Activated CD8-positive, alpha-beta T cell treated with anti-CD3 and anti-CD28 coated beads for 36 hours (primary cell): Measurements from ENCODE around the gene DNAH9. TPM values are rescaled to one million over a fixed set of nuclear protein-coding genes. Genes with fewer than 3 reads are reported as not detected.
"Not testable (repeated sequence)": the region's sequence is repeated elsewhere in the genome, so short reads cannot be mapped to it uniquely, and the experiment has no call there.

Source experiments
- ATAC-seq: fragments of 200-7000 bp; cut with Tn5 transposase; one replicate; pipeline ENCODE4 v1.10.0; 2021; ENCODE audit warnings: mild to moderate bottlenecking, moderate library complexity
- CTCF ChIA-PET: fragments of 350-600 bp; sonication (Branson Sonifier 250); formaldehyde crosslinking; loops from one replicate; lab custom pipeline; 2021; ENCODE audit warnings: antibody characterized with exemption; lab: Charles Lee
- POLR2A ChIA-PET: fragments of 350-600 bp; sonication (Branson Sonifier 250); formaldehyde crosslinking; loops from one replicate; lab custom pipeline; 2021; ENCODE audit warnings: antibody characterized with exemption; lab: Charles Lee
- DNase-seq: peaks from one replicate; pipeline ENCODE4 v3.0.0-alpha.2; 2020
- H3K27ac Mint-ChIP-seq: one replicate; pipeline ENCODE4 v1.8.0; 2021; ENCODE audit warnings: mild to moderate bottlenecking, mixed read lengths
- H3K27me3 Mint-ChIP-seq: one replicate; pipeline ENCODE4 v1.8.0; 2021; ENCODE audit warnings: mixed read lengths
- H3K36me3 Mint-ChIP-seq: one replicate; pipeline ENCODE4 v1.8.0; 2021; ENCODE audit warnings: low read depth, mixed read lengths
- H3K4me1 Mint-ChIP-seq: one replicate; pipeline ENCODE4 v1.8.0; 2021; ENCODE audit warnings: low read depth, mixed read lengths
- H3K4me3 Mint-ChIP-seq: one replicate; pipeline ENCODE4 v1.8.0; 2021; ENCODE audit warnings: mild to moderate bottlenecking, moderate library complexity, mixed read lengths
- H3K9me3 Mint-ChIP-seq: one replicate; pipeline ENCODE4 v1.8.0; 2021; ENCODE audit warnings: mixed read lengths
- intact Hi-C: fragments of 100-400 bp; cut with micrococcal nuclease; formaldehyde crosslinking; loops from one replicate; pipeline ENCODE4 v1.10.0; 2022
- total RNA-seq, 2 experiments: library from RNA; stranded (reverse); gene quantifications; one replicate each; pipeline ENCODE4 v1.2.3, GENCODE V29; 2021
- TF ChIP-seq, protein P1 (sequence below): fragments of 200-600 bp; IDR thresholded peaks from one replicate; pipeline ENCODE4 v1.8.0; 2022; ENCODE audit warnings: antibody characterized with exemption, mild to moderate bottlenecking

DNAH9 gene
- total RNA-seq, 2 experiments from 2014 or later, result not detected

DNA sequence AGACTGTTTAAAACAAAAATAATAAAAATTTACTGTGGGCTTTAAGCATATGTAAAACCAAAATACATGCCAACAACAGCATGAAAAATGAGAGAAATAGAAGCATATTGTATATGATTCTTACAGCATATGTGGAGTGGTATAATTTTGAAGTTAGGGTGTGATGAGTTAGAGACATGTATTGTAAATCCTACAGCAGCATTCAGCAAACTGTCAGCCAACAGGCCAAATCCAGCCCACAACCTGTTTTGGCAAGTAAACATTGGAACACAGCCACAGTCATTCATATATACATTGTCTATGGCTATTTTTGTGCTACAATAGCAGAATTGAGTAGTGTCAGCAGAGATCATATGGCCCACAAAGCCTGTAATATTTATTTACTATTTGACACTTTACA is 356.7 kb downstream of the DNAH9 start:
- Mint-ChIP-seq H3K4me1 (no peaks in the 10 kb centered on the region), H3K27me3 (no peaks in the 10 kb centered on the region), H3K27ac (no peak overlapping the region), H3K36me3 (peaks cover 21% of the 10 kb centered on the region), H3K4me3 (no peak overlapping the region), H3K9me3 (peaks cover 29% of the 10 kb centered on the region)
- intact Hi-C loops, result no loop called here
- POLR2A ChIA-PET, result no interaction called here
- DNase-seq (no peak), ATAC-seq (no peak)
- CTCF ChIA-PET, result no interaction called here
- TF ChIP-seq, protein P1, sequence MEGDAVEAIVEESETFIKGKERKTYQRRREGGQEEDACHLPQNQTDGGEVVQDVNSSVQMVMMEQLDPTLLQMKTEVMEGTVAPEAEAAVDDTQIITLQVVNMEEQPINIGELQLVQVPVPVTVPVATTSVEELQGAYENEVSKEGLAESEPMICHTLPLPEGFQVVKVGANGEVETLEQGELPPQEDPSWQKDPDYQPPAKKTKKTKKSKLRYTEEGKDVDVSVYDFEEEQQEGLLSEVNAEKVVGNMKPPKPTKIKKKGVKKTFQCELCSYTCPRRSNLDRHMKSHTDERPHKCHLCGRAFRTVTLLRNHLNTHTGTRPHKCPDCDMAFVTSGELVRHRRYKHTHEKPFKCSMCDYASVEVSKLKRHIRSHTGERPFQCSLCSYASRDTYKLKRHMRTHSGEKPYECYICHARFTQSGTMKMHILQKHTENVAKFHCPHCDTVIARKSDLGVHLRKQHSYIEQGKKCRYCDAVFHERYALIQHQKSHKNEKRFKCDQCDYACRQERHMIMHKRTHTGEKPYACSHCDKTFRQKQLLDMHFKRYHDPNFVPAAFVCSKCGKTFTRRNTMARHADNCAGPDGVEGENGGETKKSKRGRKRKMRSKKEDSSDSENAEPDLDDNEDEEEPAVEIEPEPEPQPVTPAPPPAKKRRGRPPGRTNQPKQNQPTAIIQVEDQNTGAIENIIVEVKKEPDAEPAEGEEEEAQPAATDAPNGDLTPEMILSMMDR, result no peak

DNA sequence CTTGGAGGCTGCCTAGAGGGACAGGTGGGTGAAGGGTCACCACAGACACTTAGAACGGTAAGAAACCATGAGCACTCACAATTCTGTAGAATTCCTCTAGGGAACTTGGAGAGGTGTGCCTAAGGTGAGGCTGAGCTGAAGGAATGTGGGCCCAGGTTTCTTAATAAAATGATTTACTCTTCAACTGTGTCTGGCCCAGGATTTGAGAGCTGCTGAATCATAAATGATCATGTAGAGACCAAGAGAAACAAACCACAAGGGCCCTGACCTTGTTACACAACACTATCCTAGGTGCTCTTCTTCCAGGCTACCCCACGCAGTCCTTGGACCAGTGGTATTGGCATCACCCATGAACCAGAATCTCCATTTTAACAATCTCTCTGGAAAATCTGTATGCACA is 371.3 kb downstream of the DNAH9 start:
- no peak overlapping the region for H3K4me3 Mint-ChIP-seq
- TF ChIP-seq, protein P1, result no peak
- H3K27me3 Mint-ChIP-seq, result no peaks in the 10 kb centered on the region
- DNase-seq (no peak), ATAC-seq (no peak)
- intact Hi-C loops, result no loop called here
- H3K27ac Mint-ChIP-seq, result no peak overlapping the region
- peaks cover 52% of the 10 kb centered on the region for H3K36me3 Mint-ChIP-seq
- H3K4me1 Mint-ChIP-seq, result no peaks in the 10 kb centered on the region
- H3K9me3 Mint-ChIP-seq, result peaks cover 38% of the 10 kb centered on the region
- ChIA-PET CTCF (interaction anchor here (0.9 kb wide), 1 partner anchor 17 kb away, joined by 3 read pairs; no protein-coding TSS in a partner anchor), POLR2A (no interaction called here)

- H3K27me3 Mint-ChIP-seq, H3K4me1 Mint-ChIP-seq, CTCF ChIA-PET, ATAC-seq, H3K27ac Mint-ChIP-seq, intact Hi-C loops, POLR2A ChIA-PET, H3K4me3 Mint-ChIP-seq, DNase-seq: not testable (repeated sequence)
- H3K36me3 Mint-ChIP-seq, result peaks cover 55% of the 10 kb centered on the region
- peaks cover 16% of the 10 kb centered on the region for H3K9me3 Mint-ChIP-seq
These were observed 374.5 kb downstream of the DNAH9 start for GRCh38 chr17:11972741-11973140.

- intact Hi-C loops, result no loop called here
- Mint-ChIP-seq H3K36me3 (peaks cover 58% of the 10 kb centered on the region), H3K27ac (no peak overlapping the region)
These were observed 381.5 kb downstream of the DNAH9 start for GRCh38 chr17:11979795-11980194.

DNA sequence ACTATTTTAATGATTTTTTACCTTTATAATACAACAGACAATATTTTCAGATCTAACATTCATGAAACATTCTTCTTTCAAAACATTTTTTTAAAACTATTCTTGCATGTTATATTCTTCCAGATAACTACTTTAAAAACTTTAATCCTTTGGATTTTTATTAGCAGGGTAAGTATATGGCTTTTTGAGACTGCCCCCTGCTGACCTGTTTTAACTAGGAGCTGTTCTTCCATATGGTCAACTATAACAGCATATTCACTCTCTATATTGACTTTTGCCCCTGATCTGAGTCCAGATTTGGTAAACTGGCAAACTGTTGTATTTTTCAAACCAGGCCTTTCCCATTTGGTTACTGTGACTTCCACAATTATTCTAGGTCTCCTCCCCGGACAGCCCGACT is 382.5 kb downstream of the DNAH9 start:
- no peak for ATAC-seq
- Mint-ChIP-seq H3K4me1 (no peaks in the 10 kb centered on the region), H3K27ac (no peak overlapping the region), H3K27me3 (no peaks in the 10 kb centered on the region), H3K4me3 (no peak overlapping the region), H3K9me3 (no peaks in the 10 kb centered on the region), H3K36me3 (peaks cover 53% of the 10 kb centered on the region)
- ChIA-PET POLR2A (no interaction called here), CTCF (no interaction called here)
- TF ChIP-seq, protein P1, result no peak
- DNase-seq, result no peak
- intact Hi-C loops, result no loop called here

More at GRCh38 chr17:11979795-11980194, 381.5 kb downstream of the DNAH9 start:
- ChIA-PET CTCF (no interaction called here), POLR2A (no interaction called here)
- DNase-seq, result no peak
- H3K4me1 Mint-ChIP-seq, result no peaks in the 10 kb centered on the region
- TF ChIP-seq, protein P1, result no peak
- H3K4me3 Mint-ChIP-seq, result no peak overlapping the region
- no peaks in the 10 kb centered on the region for H3K9me3 Mint-ChIP-seq
- no peak for ATAC-seq
- no peaks in the 10 kb centered on the region for H3K27me3 Mint-ChIP-seq

DNA sequence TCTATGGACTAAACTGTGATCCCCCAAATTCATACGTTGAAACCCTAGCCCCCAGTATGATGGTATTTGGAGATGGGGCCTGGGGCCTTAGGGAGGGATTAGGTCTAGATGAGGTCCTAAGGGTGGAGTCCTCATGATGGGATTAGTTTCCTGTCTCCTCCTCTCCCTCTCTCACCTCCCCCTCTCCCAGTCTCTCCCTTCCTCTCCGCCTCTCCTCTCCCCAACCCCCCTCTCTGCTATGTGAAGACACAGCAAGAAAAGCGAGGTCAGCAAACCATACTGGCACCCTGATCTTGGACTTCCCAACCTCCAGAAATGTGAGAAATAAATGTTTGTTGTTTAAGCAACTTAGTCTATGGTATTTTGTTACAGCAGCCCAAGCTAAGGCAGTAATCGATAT is 383.6 kb downstream of the DNAH9 start:
- H3K4me1 Mint-ChIP-seq, result no peaks in the 10 kb centered on the region
- ATAC-seq (no peak), DNase-seq (no peak)
- no peak overlapping the region for H3K4me3 Mint-ChIP-seq
- no peak overlapping the region for H3K27ac Mint-ChIP-seq
- TF ChIP-seq, protein P1, result no peak
- H3K36me3 Mint-ChIP-seq, result peaks cover 50% of the 10 kb centered on the region
- H3K27me3 Mint-ChIP-seq, result no peaks in the 10 kb centered on the region
- ChIA-PET POLR2A (no interaction called here), CTCF (no interaction called here)
- intact Hi-C loops, result no loop called here
- no peaks in the 10 kb centered on the region for H3K9me3 Mint-ChIP-seq
